Chondrocyte (in vitro differentiated cells): ENCODE measurements around the gene ZNF280B. TPM values are rescaled to one million over a fixed set of nuclear protein-coding genes. Genes with fewer than 3 reads are reported as not detected.
"Not testable (repeated sequence)": the region's sequence is repeated elsewhere in the genome, so short reads cannot be mapped to it uniquely, and the experiment has no call there.

Source experiments
- DNase-seq: peaks from one replicate; pipeline ENCODE4 v3.0.0; 2021; ENCODE audit warnings: mixed read lengths, low spot score
- H3K27ac Mint-ChIP-seq: one replicate; pipeline ENCODE4 v1.8.0; 2021; ENCODE audit warnings: mild to moderate bottlenecking, moderate library complexity, mixed read lengths; ENCODE audit not compliant: unreplicated experiment
- H3K27me3 Mint-ChIP-seq: 2 replicates; pipeline ENCODE4 v1.8.0; 2021; ENCODE audit warnings: low read depth, mixed read lengths
- H3K36me3 Mint-ChIP-seq: 2 replicates; pipeline ENCODE4 v1.8.0; 2021; ENCODE audit warnings: low read depth, mixed read lengths
- H3K4me1 Mint-ChIP-seq: 2 replicates; pipeline ENCODE4 v1.8.0; 2021; ENCODE audit warnings: low read depth, mild to moderate bottlenecking, mixed read lengths
- H3K4me3 Mint-ChIP-seq: one replicate; pipeline ENCODE4 v1.8.0; 2021; ENCODE audit warnings: mild to moderate bottlenecking, moderate library complexity, mixed read lengths; ENCODE audit not compliant: unreplicated experiment
- H3K9me3 Mint-ChIP-seq: 2 replicates; pipeline ENCODE4 v1.8.0; 2021; ENCODE audit warnings: low read depth, mixed read lengths
- CTCF ChIP-seq: fragments of 200-600 bp; sonication (generic); IDR thresholded peaks from 2 replicates; pipeline ENCODE4 v1.5.0; 2021; ENCODE audit warnings: antibody characterized with exemption, mild to moderate bottlenecking, moderate library complexity
- total RNA-seq: library from RNA; stranded (reverse); gene quantifications from 3 replicates; pipeline ENCODE4 v1.2.1, GENCODE V29; 2021

Gene ZNF280B
- total RNA-seq, 1 donor from 2014 or later: 4.7 TPM

GRCh38 chr22:22534604-22535415 lies 26.3 kb upstream of the ZNF280B start:
- H3K4me3 Mint-ChIP-seq: no peak overlapping the region
- no peaks in the 10 kb centered on the region for H3K36me3 Mint-ChIP-seq
- H3K27me3 Mint-ChIP-seq: peaks cover 12% of the 10 kb centered on the region
- no peaks in the 10 kb centered on the region for H3K4me1 Mint-ChIP-seq
- TF ChIP-seq CTCF: no peak
- no peaks in the 10 kb centered on the region for H3K9me3 Mint-ChIP-seq
- DNase-seq: no peak
- H3K27ac Mint-ChIP-seq: no peak overlapping the region

GRCh38 chr22:22533863-22534262 lies 25.3 kb upstream of the ZNF280B start:
- Mint-ChIP-seq H3K27me3 (peaks cover 11% of the 10 kb centered on the region), H3K9me3 (no peaks in the 10 kb centered on the region), H3K4me3 (no peak overlapping the region), H3K27ac (no peak overlapping the region), H3K4me1 (no peaks in the 10 kb centered on the region), H3K36me3 (no peaks in the 10 kb centered on the region)
- no peak for DNase-seq
- TF ChIP-seq CTCF: no peak

DNA sequence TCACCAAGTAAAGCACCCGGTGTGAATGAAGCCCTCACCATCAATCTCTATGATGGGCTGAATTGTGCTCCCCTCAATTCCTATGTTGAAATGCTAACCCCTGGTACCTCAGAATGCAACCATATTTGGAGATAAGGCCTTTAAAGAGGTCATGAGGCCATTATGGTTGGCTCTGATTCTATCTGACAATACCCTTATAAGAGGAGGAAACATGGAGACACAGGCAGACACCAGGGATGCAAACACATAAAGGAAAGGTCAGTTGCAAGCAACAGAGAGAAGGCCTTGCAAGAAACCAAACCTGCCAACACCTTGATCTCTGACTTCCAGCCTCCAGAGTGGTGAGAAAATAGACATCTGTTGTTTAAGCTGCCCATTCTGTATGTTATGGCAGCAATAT lies 24.9 kb upstream of the ZNF280B start:
- peaks cover 11% of the 10 kb centered on the region for H3K27me3 Mint-ChIP-seq

DNA sequence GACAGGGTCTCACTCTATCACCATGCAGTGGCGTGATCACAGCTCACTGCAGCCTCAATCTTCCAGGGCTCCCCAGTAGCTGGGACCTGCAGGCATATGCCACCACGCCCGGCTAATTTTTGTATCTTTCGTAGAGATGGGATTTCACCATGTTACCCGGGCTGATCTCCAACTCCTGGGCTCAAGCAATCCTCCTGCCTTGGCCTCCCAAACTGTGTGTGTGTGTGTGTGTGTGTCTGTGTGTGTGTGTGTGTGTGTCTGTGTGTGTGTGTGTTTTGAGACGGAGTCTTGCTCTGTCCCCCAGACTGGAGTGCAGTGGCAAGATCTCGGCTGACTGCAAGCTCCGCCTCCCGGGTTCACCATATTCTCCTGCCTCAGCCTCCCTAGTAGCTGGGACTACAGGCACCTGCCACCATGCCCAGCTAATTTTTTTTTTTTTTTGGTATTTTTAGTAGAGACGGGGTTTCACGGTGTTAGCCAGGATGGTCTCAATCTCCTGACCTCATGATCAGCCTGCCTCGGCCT lies 24.1 kb upstream of the ZNF280B start:
- H3K27ac Mint-ChIP-seq, H3K4me3 Mint-ChIP-seq, H3K4me1 Mint-ChIP-seq, DNase-seq, H3K36me3 Mint-ChIP-seq, H3K9me3 Mint-ChIP-seq: not testable (repeated sequence)
- H3K27me3 Mint-ChIP-seq: peaks cover 14% of the 10 kb centered on the region

More for the DNA sequence above, 24.9 kb upstream of the ZNF280B start:
- H3K36me3 Mint-ChIP-seq: no peaks in the 10 kb centered on the region
- no peaks in the 10 kb centered on the region for H3K9me3 Mint-ChIP-seq
- H3K4me3 Mint-ChIP-seq: no peak overlapping the region
- no peak overlapping the region for H3K27ac Mint-ChIP-seq
- no peak for DNase-seq
- no peak for TF ChIP-seq CTCF
- H3K4me1 Mint-ChIP-seq: no peaks in the 10 kb centered on the region

- Mint-ChIP-seq H3K4me3 (no peak overlapping the region), H3K27me3 (peaks cover 10% of the 10 kb centered on the region), H3K9me3 (no peaks in the 10 kb centered on the region), H3K27ac (no peak overlapping the region), H3K36me3 (no peaks in the 10 kb centered on the region), H3K4me1 (no peaks in the 10 kb centered on the region)
- no peak for TF ChIP-seq CTCF
- DNase-seq: no peak
These were observed 23.4 kb upstream of the ZNF280B start for GRCh38 chr22:22531770-22532546.
